Kidney glomerular epithelial cell (primary cell): ENCODE data around the gene SEPSECS.

Experiments
- DNase-seq: peaks from one replicate; lab custom pipeline; 2025; lab: John Stamatoyannopoulos, UW

The SEPSECS gene

DNA sequence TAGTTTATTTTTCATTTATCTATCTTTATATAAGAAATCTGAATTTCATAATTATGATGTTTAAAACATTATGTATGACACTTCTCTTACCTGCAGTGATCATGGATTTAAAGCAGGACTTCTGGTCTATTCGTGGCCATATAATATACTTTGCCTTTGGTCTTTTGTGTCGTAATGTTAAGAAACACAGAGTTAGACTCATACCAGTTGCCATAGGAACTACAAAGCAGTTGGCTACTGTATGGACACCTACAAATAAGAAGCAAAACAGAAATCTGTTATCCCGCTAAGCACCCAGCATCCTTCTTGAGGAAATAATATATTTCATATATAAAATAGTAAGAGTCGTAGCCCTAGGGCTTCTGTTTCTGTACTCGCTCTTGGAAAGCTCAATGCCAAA is 4.3 kb downstream of the SEPSECS start:
- no peak for DNase-seq

DNA sequence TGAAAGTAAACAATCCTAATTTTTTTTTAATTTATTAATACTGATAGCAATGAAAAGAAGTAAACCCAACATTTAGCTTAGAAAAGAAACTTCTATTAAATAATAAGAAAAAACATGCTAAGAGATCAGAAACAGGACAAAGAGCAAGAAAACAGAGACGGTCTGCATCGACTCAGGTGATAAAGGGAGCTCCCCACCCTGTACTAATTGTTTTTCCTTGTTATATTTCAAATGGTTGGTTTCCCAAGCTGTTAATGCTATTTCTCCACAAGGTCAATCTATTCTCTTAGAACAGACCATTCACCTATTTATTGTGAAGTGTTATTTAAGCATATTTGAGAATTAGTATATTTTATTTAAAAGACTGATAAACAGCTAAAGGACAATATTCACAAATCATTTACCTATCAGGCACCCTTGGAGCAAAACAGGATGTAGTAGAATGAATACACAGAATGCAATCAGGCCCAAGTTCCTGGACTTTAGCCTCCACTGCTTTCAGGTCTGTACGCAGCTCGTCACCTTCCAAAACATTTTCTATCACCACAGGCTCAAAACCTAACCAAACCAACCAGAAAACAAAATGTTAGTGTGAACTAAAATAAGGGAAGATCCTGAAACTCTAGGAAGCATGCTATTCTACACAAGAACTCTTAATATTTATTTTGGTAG is 5.5 kb downstream of the SEPSECS start:
- DNase-seq = no peak

DNA sequence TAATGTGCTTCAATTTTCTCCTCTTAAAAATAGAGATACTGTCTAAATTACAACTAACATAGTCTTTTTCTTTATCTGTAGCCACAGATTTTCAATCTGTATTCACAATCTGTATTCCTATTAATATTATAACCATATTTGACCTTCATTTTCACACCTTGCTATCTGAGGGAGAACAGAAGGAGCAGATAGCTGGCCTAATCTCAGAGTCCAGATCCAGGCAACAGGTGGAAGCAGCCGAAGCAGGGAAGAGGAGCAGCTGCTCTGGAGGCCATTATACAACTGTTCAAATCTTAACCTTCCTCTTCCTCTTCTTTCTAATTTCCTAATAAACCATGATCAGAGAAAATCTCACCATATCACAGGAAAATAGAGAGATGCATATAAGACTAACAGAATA is 14.2 kb downstream of the SEPSECS start:
- DNase-seq = no peak

DNA sequence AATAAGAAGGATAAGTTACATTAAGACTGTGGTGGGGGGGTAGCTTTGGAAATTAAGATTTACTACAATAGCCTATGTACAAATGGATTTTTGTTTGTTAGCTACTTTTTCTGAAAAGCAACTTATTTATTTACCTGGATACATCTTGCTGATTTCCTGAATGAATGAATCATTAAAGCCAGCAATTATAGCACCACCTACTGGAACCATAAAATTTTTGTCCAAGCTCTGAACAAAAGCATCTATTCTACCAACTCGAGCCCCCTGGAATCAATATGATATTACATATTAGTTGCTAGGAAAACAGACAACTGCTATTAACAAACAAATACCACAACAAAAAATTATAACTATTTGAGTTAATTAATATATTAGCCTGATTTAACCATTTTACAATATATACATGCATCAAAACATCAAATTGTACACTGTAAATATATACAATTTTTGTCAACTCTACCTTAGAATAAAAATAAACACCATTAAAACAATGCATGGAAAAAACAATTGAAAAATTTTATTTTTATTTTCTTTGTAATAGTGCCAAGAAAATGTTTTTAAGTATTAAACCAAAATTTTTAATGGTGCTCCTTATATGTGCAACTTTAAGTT is 15.3 kb downstream of the SEPSECS start:
- peak; percentile 54 for DNase-seq

DNA sequence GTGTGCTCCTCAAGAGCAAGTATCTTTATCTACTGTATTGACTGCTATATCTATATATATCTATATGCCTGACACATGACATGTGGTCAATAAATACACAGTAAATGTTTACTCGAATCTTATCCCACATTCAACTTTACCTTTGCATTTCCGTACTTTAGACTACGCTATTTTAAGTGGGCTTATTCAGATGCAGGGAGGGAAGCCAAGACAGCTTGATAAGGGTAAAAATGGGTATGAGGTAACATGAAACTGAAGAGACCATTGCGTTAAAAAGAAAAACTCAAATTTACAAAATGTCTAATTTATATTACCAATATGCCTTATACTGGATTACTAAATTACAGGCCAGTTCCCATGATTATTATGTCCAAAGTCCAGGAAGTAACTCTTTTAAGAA is 17.8 kb downstream of the SEPSECS start:
- no peak for DNase-seq

DNA sequence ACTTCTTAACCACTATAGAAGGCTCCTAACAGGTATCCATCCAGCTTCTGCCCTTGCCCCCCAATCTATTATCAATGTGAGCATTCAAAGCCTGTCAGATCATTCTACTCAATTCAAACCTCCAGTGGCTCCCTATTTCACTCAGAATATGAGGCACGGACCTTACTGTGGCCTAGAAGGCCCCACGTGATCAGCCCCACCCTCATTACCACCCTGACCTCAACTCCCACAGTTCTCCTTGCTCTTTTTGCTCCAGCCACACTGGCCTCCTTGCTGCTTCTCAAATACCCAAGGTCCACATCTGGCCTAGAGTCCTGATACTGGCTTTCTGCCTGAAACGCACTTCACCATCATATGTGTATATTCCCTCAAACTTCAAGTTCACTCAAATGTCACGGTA is 18.7 kb downstream of the SEPSECS start:
- DNase-seq = no peak

DNA sequence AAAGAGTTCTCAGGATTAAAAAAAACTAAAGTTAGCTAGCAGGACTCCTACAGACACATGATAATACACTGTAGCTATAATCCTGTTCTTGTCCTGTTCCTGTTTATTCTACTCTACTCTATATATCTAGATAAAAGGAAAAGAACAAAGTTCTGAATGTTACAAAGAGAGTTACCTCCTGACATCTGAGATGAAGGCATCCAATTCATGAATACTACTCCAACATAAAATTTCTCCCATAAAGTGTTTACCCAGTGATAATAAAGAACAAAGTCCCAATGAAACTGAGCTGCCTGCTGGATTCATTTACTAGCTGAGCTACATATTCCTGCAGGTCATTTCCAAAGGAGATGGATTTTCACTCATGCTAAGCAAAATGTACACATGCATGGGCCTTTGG is 27.1 kb downstream of the SEPSECS start:
- no peak for DNase-seq

DNA sequence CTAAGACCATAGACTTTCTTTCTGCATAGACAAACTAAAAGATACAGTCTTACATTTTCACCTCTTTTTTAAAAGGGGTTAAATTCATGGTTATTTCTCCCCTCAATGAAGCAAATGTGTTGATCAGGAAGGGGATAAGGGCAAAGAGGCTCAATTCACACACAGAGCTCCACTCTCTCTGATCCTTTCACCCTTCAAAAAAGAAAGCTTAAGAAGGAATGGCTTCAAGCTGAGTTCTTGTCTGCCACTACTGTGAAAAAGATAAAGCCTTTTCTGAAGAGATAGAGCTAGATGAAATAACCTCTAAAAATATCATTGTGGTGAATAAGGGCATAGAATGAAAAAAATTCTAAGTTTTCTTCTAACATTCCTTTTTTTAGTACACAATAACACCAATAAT is 28.3 kb downstream of the SEPSECS start:
- DNase-seq = no peak

DNA sequence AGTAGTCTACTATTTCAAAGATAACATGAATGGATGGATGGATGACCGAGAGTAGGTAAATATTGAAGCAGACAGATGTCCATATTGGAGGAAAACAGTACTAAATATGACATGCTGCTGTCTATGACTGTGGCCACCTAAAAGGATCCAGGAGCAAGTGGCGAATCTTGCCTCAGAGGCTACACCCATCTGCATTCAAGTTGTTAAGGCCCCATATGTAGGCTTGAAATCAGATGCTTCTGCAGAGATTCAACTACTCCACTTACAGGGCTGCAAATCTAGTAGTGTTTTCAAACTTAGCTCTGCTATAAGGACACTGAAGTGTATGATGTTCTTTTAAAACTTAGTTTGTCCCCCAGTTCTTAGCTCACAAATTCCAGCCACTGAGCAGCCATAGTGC is 28.9 kb downstream of the SEPSECS start:
- no peak for DNase-seq

DNA sequence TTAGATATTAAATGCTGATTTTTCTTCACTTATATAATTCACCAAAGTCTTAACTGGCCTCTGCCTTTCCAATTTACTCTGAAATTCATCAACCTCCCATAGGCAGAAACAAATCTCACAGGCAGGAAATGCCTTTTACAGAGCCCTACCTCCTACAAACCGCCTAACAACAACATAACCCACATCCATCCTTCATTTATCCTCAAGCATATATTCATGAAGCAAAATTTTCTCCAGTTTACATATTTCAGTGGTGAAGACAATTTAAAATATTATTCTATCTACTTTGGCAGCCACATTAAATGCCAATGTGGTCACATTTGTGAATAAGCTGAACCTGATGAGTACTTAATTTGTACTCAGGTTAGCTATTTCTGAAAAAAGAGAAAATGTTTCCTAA is 30.3 kb downstream of the SEPSECS start:
- DNase-seq = no peak

DNA sequence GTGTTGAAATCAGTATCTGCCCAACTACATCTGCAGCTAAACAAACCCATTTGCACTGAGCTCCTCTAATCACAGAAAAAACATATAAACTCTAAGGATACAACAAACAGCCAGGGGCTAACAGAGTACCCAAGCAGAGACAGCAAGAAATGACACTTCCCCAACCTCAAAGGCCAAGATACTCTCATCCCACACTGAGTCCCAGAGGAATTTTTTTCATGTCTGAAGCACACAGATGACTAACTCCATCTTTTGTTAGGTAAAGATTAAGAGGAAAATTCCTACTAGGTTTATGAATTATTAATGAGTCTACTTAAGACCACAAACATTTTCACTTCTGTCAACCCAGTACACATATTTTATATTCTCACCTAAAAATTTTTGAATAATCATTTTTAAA is 31.6 kb downstream of the SEPSECS start:
- DNase-seq = peak; percentile 56

DNA sequence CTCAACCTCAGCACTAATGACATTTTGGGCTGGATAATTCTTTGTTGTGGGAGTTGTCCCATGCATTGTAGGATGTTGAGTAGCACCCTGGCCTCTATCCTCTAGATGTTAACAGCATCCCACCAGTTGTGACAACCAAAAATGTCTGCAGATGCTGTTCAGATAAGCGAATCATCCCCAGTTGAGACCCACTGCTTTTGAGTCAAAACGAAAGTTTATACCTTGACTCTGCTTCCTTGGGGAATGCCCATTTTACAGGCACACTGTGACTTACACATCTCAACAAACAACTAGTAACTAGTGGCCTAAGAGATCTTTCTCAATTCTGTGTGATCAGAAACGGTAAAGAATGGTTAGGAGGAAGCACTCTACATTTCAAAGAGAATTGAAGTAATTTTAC is 37.0 kb downstream of the SEPSECS start:
- DNase-seq = no peak

DNA sequence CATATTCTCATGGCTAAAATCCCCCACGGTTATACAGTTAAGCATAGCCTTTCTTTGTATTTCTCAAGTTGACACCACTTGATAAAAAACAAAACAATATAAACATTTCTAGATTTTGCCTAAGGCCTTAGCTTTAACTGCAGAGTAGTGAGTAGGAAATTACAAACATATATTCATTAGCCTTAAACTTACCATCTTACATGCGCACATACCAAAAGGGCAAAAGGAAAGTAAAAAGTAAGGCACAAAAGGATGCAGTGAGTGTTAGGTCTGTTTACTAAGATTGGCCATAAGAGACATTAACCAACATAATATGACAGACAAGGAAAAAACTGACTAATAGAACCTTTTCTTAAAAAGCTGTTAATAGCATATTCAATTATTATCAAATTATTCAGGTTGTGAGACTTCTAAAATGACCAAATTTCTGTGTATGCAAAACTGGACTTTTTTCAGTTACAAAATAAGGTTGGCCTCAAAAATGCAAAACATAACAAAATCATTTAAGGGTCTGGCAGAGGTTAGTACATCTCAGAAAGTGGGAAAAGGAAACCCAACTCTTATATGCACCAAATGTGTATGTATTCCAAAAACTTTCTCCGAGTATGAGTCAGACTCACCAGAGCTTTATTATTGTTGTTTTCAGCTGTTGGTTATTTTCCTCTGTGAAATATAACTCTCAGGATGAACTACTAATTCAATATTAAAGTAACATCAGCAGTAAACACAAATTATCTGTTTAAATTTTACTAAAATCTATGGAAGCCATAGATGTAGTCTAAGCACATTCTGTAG is 39.9 kb downstream of the SEPSECS start:
- no peak for DNase-seq

DNA sequence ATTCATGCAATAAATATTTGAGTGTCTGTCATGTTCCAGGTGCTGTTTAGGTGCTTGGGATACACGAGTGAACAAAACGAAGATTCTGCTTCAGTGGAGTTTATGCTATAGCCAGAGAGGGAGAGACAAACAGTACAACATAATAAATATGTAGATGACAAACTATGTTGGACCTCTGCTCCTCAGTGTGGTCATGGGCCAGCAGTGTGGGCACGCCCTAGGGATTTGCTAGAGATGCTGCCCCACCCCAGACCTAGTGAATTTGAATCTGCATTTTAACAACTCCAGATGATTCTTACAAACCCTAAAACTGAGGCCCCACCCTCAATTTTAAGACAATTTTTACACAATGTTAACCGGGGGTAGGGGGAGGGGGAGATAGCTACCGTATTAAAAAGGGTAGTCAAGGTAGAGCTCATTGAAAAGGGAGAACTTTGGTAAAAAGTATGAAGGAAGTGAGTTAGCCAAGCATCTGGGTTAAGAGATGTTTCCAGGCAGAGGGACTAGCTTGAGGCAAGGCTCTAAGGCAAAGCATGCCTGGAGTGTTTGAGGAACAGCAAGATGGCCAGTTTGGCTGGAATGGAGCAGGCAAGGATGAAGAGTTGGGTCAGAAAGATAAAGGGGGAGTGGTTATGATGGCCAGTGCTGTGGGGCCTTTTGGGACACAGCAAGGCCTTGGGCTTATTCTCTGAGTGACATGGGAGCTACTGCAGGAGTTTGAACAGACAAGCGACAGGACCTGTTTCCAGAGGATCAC is 42.4 kb downstream of the SEPSECS start:
- DNase-seq = no peak

DNA sequence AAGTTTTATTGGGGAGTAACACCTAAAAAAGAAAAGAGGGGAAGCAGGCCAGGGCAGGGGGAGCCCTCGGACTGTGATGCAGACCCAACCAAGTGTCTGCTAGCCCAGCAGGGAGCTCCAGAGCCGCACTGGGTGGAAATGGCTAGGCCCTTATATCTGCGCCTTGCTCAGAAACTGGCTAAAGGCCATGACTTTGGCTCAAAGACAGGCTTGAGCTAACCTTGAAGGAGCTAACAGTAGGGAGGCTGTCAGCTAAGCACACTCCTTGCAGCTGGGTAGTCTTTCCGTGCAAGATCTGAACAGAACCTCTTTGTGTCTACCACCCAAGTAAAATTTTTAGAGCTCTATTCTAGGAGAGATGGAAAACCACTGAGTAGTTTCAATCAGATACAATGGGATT is 43.0 kb downstream of the SEPSECS start:
- DNase-seq = no peak

DNA sequence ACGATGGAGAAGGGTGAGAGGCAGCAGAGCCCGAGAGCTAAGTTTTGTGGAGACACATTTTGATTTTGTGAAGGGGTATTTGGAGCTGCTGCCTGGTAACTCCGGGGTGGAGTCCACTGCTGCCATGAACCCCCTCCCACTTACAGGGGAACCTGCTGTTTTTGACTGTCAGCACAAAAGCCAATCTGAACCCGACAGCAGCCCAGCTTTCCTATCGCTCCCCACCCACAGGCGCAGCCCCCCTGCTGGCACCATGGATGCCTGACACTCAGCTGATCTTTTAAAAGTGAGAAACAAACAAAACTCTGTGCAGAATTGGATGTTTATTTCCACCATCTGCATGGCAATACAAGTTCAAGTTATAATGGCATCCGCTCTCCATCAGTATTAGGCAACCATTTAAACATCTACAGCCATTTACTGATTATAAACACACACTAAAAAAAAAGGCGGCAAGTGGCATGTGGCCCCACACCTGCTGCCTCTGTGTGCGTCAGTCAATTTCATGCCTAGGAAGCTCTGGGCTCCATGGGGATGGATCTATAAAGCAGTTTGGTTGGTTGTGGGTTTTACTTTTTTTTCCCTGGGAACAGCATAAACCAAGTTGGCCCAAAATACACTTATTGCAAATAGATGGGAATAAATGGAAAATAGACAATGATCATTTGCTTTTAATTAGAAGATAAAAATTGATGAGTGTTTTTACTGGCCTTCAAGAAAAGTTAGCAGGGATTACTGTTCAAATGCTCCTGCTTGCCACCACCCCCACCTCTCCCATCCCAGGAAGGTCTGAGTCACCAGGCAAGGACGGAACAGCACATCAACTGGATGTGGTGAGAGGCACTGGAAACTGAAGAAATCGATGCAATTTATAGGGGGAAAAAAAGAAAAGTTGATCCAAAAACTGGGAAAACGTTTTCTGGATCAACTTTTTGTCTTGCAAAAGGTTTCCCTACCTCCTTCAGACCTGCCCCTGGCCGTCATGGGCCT is 46.0 kb downstream of the SEPSECS start:
- DNase-seq = no peak

DNA sequence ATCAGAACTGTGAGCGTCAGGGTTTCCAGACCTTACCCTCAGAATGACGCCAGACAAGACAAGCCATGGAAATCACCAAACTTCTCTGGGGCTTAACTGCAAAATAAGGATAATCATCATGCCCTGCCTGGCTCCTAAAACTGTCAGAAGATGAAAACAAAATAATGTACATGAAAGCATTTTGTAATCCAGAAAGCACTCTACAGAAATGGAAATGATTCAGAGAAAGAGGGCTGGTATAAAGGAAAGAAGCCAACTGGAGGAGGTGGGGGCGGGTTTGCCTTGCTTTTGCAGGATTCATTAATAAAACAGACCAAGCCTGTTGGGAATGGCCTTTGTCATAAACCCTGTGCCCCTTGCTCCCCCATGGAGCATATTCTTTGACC is 47.3 kb downstream of the SEPSECS start:
- DNase-seq = no peak

DNA sequence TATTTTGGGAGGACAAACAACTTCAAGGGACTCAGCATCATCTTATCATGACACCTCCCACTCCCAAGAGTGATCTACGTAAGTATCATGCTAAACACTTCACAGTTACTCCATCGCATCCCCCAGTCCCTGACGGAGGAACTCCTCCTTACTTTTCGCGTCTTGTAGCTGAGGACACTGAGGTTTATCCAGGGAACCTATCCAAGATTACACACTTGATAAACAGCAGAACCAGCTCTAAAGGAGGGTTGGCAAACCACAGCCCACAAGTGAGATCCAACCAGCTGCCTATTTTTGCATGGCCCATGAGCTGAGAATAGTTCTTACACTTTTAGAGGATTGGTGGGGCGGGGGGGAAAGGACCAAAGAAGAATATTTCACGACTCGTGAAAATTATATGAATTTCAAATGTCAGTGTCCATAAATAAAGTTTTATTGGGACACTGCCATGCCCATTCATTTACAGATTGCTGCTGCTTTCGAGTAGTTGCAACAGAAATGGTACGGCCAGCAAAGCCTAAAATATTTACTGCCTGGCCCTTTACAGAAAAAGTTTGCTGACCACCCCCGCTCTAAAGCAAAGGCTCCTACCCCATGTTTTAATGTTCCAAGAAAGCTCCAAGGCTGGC is 47.8 kb downstream of the SEPSECS start:
- no peak for DNase-seq

DNA sequence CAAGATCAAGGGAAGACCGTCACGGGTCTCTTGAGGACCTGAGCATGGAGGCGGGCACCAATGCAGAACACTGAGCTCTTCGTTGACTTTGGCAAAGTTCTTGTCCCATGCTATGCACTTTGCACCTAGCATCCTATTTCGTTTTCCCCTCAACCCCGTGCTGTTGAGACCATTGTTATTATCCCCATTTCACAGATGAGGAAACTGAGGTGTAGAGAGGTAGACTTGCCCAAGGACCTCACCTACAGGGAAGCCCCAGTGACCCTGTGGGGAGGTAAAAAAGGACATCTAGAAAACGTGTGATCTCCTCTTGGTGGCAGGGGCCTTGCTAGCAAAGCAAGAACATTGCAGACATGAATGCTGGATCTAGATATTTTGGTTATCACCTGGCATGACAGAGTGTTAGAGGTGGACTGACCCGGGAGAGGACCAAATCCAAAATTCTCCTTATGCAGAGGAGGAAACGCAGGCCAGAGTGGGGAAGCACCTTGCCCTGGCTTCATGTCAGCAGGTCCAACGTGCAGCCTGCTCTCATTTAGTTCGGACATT is 48.5 kb downstream of the SEPSECS start:
- DNase-seq = no peak

DNA sequence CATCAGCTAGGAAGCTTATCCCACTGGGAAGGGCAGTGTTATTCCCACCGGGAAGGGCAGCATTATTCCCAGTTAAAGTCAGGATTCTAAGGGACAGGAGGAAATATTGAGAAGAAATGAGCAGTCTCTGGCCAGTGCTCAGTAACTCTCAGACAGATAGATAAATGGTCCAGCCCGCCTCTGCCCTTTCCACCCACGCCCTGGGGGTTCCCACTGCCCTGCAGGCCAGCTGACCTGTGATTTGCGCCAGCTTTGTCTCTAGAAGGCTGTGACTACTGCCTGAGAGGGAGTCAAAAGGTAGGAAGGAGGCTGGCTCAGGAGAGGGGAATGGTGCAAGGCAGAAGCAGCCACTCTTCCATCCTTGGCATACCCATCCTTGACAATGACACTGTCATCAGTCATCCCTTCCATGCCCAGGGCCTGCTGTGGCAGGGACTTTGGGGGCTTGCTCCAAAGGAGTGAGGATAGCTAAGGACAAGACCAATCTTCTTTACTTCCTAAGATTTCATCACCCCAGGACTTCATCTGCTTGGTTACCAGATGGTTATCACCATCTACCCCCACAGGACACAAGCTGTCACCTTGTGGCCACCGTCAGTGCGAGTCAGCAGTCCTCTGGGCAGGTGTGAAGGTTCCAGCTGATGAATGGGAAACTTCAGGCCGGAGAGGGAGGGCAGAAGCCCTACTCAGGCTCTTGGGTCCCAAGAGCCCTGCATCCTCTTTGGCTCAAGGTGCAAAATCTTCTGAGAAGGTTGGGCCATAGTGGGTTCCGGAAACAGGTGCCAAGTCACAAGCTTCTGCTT is 49.5 kb downstream of the SEPSECS start:
- DNase-seq = no peak
